Stimulated activated CD8-positive, alpha-beta memory T cell treated with anti-CD3 and anti-CD28 coated beads, Interleukin-7, amount 100 ng/mL, for 24 hours (primary cell): Measurements from ENCODE around the gene IRX1.

ENCODE experiments used
- DNase-seq: peaks from one replicate; pipeline ENCODE4 v3.0.0-alpha.2; 2020; ENCODE audit warnings: low read depth

The IRX1 gene

GRCh38 chr5:3600106-3601060 is 4.8 kb downstream of the IRX1 start:
- no peak for DNase-seq

- DNase-seq = no peak
Observed at GRCh38 chr5:3601061-3601710, 5.6 kb downstream of the IRX1 start.

GRCh38 chr5:3601911-3602782 is 6.5 kb downstream of the IRX1 start:
- no peak for DNase-seq

GRCh38 chr5:3602785-3603502 is 7.3 kb downstream of the IRX1 start:
- no peak for DNase-seq

- no peak for DNase-seq
Observed at GRCh38 chr5:3604501-3604900, 8.9 kb downstream of the IRX1 start.

GRCh38 chr5:3605298-3606010 is 9.8 kb downstream of the IRX1 start:
- DNase-seq = no peak

- DNase-seq = no peak
Observed at GRCh38 chr5:3606121-3606831, 10.6 kb downstream of the IRX1 start.

- DNase-seq = no peak
Observed at GRCh38 chr5:3607541-3608181, 12.0 kb downstream of the IRX1 start.

- DNase-seq = no peak
Observed at GRCh38 chr5:3609120-3609681, 13.6 kb downstream of the IRX1 start.

- no peak for DNase-seq
Observed at GRCh38 chr5:3612591-3613042, 17.0 kb downstream of the IRX1 start.

GRCh38 chr5:3613726-3614125 is 18.1 kb downstream of the IRX1 start:
- DNase-seq = no peak

GRCh38 chr5:3615217-3615616 is 19.6 kb downstream of the IRX1 start:
- DNase-seq = no peak

- DNase-seq = no peak
Observed at GRCh38 chr5:3615829-3616228, 20.2 kb downstream of the IRX1 start.

- no peak for DNase-seq
Observed at GRCh38 chr5:3619579-3619978, 23.9 kb downstream of the IRX1 start.

GRCh38 chr5:3622961-3623360 is 27.3 kb downstream of the IRX1 start:
- DNase-seq = no peak

GRCh38 chr5:3625626-3626025 is 30.0 kb downstream of the IRX1 start:
- DNase-seq = no peak

- no peak for DNase-seq
Observed at GRCh38 chr5:3634061-3634460, 38.4 kb downstream of the IRX1 start.

- DNase-seq = no peak
Observed at GRCh38 chr5:3639175-3639574, 43.5 kb downstream of the IRX1 start.

GRCh38 chr5:3642231-3642630 is 46.6 kb downstream of the IRX1 start:
- no peak for DNase-seq
